ENCODE results near the gene KRT6C.

The KRT6C gene

DNA sequence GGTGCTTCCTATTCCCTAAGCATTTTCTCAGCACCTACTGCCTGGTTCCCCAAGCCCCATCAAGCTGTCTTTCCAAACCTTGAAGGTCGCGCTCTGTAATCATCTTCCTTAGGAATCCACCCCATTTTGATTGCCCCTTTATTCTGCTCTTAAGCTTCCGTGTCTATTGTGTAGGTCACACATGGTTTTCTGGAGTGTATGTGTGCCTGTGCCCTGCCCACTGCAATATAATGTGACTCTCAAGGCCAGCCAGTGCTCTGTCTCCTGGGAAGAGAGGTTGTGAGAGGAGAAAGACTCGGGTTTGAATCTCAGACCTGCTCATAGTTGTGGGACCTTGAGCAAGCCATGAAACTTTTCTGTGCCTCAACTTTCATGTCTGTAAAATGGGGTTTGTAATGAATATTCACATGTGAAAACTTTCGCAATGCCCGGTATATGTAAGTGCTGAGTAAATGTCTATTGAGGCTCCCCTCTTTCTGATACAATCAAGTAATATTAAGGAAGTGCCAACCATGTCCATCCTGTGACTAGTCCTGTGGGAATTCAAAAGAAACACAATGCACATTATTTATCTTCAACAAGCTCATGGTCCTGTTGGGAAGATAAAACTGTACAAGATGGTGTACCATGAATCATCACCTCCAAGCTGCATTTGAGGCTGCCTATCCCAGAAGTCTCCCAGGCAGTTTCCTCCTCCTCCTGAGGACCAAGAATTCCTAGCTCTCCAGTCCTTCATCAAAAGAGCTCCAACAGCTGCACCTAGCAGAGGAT lies 38.7 kb downstream of the KRT6C start:
- no peak for DNase-seq (ENCODE audit: low spot score)

DNA sequence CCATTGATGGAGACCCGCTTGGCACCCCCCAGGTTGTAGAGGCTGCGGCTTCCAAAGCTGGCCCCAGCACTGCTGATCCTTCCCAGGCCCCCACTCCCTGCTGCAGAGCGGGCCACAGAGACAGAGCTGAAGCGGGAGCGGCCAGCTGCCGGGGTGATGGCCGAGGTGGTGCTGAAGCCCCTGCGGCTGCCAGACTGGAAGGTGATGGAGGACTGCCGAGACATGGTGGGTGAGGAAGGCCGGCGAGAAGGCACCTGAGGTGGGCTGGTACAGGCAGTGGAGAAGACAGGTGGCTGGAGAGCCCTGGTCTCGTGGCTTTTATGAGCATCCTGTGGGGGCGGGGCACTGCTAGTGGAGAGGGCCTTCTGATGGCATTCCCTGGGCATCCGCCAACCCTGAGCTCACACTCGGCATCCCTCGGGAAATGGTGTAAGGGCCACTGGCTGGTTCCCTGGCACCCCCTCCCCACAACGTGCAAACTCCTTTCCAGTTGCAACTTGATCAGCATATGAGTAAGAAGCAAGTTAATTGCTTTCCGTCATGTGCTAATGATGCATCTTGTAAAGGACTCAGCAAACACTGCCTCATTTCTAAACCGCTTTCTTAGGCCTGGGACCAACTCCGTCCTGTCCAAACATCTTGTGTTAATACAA lies 39.4 kb downstream of the KRT6C start, which contains the start of gene KRT75:
KRT75 (minus strand) TSS at position 291 of the 653 bp plus-strand sequence; CDS start at position 224, 67 bp downstream.
- DNase-seq (ENCODE audit: low spot score) = no peak

DNA sequence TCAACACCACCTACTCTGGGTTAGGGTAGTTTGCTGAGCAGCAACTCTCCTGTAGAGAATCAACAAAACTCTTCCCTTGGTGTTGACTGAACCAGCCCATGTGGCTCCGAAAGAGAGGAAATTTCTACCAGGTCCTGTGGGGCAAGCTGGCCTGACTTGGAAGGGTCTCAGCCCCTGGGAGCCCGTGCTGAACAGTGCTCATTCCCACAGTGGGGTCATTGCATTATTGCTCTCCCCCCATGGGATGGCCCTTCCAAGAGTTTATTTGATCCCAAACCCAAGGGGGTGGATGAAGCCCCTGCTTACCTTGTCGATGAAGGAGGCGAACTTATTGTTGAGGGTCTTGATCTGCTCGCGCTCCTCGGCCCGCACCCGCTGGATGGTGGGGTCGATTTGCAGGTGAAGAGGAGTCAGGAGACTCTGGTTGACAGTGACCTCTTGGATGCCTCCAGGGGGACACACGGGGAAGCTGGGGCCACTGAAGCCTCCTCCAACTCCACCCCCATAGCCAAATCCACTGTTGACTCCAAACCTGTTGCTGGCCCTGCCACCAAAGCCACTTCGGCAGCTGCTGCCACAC lies 40.0 kb downstream of the KRT6C start:
- no peak for DNase-seq (ENCODE audit: low spot score)

DNA sequence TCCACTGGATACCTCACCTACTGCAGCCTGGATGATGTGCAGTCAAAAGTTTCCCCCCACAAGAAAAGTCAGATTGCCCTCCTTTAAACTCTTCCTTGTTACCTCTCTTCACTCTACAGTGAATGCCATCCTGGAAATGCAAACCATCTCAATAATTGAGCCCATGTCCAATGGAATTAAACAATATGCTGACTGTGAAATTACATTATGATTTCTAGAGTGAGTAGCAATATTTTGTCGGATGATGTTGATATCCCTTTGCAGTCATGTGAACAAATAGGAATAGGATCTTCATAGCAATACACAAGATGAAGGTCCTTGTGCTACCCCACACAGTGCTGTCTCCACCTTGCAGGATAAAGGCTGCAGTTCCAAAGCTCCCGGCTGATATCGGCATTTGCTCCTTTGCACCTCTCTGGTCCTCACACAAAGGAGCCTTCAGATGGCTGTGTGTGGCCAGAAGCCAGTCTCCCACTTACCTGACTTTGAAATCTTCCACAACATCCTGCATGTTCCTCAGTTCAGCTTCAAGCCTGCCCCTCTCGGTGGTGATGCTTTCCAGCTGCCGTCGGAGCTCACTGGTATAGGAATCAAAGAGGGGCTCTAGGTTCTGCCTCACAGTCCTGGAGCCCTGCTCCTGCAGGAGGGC lies 40.9 kb downstream of the KRT6C start:
- no peak for DNase-seq (ENCODE audit: low spot score)

DNA sequence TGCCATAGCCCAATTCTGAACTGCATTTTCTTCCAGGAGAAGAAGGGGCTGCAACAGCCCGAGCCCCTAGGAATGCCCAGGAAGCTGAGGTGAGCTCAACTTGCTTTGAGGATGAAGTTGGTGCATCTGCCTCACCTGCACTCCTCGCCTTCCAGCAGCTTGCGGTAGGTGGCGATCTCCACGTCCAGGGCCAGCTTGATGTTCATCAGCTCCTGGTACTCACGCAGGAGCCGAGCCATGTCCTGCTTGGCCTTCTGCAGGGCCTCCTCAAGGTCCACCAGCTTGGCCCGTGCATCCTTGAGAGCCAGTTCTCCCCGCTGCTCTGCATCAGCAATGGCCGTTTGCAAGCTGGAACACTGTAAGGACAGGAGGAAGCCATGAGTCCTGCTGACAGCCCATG lies 45.5 kb downstream of the KRT6C start:
- no peak for DNase-seq (ENCODE audit: low spot score)

DNA sequence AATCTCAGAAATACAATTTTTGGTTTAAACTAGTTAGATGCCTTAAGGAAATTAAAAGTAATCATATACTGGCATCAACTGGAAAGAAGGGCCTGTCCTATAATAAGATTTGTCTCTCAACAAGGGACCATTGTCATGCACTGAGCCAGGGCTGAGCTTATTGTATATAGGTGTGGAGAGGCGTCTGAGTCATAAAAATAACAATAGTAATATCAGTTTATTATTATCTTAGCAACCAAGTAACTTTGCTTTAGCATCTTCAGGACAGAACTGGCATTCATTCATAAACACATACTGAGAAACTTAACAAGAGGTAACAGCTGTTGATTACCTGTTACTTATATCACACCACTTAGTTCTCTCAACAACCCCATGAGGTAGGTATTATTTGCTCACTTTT lies 46.5 kb downstream of the KRT6C start:
- DNase-seq (ENCODE audit: low spot score) = no peak

DNA sequence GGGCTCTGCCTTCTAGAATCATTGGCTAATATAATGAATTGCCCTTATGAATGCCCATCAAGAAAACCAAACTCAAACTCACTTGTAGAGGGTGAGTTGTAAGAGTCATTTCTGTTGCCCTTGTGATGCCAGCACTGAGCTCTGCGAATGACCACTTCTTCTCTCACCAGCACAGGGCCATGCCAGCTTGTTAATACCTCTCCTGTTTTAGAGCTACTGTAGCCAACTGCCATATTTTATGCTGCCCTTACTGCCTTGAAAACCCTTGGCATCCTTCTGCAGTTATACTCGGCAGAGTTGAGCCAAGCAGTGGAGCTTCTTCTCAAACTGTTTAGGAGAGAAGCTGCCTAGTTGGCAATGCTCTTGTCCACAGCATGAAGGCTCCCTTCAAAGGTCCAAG lies 47.6 kb downstream of the KRT6C start:
- no peak for DNase-seq (ENCODE audit: low spot score)

DNA sequence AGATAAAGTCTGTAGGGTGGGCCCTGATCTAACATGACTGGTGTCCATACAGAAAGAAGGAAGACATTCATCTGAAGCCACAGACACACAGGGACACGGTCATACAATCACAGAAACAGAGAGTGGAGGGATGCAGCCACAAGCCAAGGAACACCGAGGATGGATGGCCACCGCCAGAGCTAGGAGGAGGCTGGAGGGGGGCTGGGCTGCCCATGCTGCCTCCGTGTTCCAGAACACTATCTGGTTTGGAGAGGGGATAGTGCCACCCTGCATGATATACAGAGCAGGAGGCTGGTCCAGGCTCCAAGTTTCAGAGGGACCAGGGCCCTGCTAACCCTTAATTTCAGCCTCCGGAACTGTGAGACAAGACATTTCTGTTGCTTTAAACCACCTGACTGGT lies 48.1 kb downstream of the KRT6C start:
- no peak for DNase-seq (ENCODE audit: low spot score)

DNA sequence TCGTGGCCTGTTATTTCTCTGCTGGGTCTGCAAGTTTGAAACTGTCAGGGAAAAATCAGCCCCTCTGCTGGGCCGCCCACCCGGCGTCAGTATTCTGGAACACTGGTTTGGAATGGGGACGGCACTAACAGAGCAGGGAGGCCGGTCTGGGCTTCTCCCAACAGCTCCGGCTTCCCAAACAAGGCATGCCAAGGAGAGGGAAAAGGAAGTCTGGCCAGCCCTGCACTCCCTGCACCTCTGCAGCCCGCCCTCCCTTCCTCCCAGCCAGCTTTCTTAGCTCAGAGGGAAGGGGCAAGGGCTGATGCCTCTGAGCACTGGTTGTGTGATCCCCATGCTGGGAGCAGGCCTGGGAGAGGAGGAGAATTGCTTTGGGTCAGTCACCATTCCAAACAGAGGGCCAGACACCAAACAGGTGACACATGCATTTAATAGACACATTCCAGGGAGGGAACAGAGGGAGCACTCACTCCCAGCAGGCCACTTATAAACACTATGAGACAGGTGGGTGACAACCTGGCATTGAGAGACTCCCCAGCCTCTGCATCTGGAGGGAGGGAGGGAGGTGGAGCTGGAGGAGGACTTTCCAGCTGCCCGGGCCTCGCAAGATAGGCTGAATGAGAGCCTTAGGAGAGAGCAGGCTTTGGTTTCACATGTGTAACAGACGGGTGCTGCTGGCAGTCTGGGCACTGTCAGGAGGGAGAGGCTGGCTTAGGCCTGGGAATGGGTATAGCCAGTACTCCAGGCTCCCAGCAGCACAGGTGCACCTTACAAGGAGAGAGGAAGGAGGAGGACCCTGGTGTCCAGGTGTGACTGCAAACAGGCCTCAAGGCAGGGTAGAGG lies 49.7 kb downstream of the KRT6C start:
- DNase-seq (ENCODE audit: low spot score) = no peak

DNA sequence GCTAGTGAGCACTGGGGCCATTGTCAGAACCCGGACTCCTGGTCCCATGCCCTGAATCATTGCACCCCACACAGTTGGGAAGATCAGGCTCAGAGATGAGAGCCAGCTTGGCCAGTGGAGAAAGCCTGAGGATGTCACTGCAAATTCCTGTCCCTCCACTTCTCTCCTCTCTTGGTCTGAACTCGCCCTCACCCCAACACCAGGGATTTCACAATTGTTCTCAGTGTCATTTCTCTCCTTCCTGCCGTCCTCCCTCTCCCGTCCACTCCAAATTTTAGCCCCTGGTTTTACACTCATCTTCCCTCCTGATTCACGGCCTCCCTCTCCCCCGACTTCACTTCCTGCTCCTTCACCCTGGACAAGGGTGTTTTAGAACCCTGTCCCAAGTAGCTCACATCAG lies 50.6 kb downstream of the KRT6C start:
- no peak for DNase-seq (ENCODE audit: low spot score)

DNA sequence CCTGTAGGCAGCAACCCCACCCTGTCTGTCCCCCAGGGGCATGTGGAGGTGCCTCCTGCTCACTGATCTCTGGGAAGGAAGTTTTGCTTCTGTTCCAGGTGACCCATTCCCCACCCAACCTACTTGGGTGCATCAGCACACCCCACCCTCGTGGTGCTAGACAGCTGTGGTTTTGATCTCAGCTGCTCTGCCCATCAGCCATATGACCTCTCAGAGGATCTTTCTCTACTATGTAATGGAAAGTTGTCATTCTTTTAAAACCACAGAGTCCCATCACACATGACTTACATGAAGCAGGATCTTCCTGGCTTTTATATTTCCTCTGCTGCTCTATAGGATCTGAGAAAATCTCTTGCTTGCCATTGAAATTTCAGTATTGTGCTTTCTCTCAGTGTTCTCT lies 53.9 kb downstream of the KRT6C start:
- no peak for DNase-seq (ENCODE audit: low spot score)

DNA sequence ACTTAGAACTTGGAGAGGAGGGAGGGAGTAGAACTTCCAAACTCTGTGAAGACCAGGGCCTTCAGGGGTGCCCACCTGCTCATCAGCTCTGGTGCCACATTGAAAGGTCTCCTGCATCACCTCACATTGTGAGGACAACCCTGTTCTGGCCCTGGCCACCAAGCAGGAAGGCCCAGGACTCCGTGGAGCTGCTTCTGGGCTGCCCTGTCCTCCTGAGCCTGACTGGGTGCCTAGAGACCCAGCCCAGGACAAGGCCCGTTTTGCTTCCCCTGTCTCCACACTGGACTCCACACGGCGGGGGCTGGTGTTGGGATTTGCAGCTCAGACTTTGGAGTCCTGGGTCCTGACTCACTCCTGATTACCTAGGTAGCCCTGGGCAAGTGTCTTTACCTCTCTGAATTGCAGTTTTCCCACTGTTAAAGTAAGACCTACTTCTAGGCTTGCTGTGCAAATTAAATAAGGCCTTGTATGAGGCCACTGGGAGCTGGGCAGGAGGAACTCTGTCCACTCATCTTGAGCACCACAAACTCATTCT lies 55.0 kb downstream of the KRT6C start:
- DNase-seq (ENCODE audit: low spot score) = no peak

All from Ammon's horn (tissue), 1 donor.